ENCODE results near the gene FSTL5.
A peak's percentile ranks its signal among the peaks of the same experiment; 100 is the strongest.

FSTL5 gene

DNA sequence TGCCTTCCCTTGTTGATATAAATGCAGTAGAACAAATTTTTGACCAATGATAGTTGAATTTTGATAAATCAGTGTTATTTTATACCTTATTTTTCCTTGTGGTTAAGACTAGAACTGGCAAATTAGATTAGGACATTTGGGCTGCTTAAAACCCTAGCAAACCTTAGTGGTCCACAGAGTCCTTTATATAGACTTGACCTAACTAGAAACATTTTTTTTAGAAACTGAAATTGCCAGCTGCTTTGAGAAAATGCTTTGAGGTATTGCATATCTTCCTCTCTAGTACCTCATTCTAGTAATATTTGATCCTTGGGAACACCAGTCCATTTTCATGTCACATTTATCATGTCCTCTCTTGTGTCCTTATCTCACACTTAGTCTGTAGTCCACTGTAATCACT, 580.3 kb downstream of the FSTL5 start:
- no peak for DNase-seq (ENCODE audit: low read depth, low spot score)

DNA sequence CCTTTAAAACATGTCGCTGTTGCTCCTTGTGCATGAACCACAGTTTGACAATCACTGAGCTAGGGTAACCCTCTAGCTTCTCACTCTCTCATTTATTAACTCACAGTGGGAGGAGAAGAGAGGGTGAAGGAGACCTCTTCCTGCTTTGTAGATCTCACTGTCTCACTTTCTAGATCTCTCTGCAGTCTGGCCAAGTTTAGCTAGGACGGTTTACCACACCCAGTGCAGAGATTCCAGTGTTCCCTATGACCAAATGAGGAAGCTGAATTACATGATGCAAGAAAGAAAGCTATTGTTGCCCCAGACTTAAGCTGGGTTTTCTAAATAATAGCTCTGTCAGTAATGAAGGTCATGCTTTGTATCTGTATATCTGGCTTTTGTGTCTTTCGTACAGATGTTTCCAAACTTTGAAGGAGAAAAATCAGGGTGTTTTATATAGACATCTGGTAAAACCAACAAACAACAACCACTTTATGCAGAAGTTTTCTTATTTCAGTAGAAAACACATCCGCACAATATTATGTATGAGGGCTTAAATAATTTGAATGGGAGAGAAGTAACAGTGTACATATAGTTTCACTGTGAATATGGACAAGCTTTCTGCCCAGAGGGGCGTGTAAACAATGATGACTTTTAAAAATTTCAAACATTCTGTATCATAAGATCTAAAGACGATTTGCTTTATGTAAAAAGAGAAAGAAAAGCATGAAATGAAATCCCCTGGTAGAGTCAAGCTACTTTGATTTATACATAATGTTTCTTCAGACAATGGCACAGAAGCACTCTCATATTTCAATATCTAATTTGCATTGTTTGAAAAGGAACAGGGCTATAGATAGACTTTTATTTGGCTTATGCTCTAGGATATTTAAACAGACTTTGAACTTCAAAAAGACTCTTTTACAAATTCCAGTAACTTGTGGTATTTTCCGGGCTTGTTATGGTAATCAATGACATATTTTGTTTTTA, 582.3 kb downstream of the FSTL5 start:
- no peak for DNase-seq (ENCODE audit: low read depth, low spot score)

GRCh38 chr4:161577579-161578301, 586.1 kb downstream of the FSTL5 start:
- peak; percentile 22 for DNase-seq (ENCODE audit: low read depth, low spot score)

DNA sequence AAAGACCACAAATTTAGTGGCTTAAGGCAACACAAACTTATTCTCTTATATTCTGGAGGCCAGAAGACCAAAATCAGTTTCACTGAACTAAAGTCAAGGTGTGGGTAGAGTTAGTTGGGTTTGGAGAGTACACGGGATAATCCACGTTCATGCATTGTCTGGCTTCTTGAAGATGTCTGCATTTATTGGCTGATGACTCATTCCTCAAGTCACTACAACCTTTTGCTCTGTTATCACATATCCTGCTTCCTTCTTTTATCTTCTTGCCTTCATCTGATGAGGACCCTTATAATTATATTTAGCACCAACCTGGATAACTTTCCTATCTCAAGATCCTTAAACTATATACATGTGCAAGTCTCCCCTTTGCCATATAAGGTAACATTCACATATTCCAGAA, 590.0 kb downstream of the FSTL5 start:
- no peak for DNase-seq (ENCODE audit: low read depth, low spot score)

DNA sequence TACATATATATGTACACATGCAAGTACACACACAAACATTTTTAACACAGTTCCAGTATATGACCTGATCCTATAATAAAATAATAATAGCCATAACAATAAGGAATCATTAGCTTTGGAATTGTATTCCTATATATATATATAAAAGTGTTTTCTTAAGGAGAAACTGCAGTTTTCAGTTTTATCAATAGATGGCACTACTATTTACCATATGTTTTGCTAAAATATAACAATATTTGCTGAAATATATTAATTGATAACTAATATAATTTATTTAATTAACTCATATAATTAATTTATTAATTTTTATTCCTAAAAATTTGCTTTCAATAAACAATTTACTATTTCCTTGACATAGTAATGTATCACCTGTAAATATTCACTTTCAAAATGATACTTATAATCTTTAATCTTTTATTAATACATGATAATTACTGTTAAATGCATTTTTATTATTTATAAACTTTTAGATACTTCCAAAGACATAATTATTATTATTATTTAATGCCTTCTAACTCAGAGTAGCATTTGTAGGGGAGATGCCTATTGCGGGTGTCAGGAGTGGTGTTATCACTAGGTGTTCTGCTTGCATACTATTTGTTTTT, 599.5 kb downstream of the FSTL5 start:
- DNase-seq (ENCODE audit: low read depth, low spot score): no peak

DNA sequence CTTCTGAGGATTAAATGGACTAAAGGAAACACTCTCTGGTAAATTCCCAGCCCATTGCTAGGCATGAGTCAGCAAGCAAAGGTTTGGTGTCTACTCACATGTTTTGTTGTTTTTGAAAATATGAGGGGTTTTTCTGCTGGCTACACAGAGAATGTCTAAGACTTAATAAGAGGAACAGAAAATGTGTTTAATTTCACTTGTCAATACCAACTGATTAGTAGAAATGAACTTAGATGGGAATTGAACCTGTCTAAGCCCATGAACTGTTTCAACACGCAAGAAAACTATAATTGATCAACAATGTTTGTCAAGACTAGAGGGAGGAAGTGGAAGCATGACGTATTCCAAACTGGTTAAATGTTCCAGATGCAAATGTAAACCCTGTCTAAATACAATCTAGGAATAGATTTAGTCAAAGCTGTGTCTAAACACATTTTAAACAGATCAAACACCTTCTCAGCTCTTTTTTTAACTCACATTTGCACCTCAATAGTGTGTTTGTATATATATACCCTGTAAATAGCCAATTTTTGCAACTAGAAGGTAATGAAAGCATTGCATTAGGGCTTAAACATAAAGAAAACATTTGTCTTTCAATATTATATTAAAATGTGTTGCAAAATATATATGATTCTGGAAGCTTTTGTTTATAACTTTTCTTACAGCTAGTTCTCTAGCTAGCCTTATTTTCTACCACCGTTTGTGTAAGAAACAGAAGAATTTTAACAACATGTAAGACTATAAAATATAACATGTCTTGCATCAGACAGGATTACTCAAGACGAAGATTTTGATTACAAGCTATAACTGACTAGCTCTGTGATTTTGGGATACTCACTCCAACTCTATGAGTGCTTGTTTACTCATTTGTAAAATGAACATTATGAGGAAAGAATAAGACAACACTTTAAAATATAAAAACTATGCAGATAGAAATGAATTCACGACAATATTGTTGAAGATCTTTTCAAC, 607.8 kb downstream of the FSTL5 start:
- DNase-seq (ENCODE audit: low read depth, low spot score): peak; percentile 12

DNA sequence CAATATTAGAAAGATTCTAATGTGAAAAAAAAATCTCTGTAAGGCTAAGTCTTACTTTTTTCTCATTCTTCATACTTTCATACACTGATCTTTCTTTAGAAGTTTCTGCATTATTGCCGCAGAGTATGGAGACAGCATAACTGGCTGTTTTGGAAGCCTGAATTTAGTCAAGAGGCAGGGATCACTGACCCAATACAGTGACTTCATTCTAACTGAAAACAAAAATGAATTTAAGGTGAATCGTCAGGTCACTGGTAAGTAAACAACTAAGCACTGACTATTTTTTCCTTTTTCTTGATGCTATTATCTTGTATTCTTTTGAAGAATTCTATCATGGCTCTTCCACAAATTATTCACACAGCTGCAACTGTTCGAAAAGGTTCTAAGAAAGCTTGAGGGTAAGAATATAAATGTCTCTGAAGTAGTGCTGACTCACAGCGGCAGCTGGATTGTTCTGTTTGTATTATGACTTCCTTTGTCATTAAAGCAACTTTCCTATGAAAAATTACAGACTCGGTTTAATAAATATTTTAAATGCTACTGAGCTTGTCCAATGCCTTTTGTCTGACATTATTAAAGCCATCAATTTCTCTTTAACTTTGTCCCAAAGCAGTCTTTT, 609.3 kb downstream of the FSTL5 start:
- DNase-seq (ENCODE audit: low read depth, low spot score): peak; percentile 24

- no peak for DNase-seq (ENCODE audit: low read depth, low spot score)
Measured at GRCh38 chr4:161546902-161547301, 616.9 kb downstream of the FSTL5 start.

GRCh38 chr4:161540265-161540664, 623.5 kb downstream of the FSTL5 start:
- no peak for DNase-seq (ENCODE audit: low read depth, low spot score)

GRCh38 chr4:161538941-161539340, 624.9 kb downstream of the FSTL5 start:
- DNase-seq (ENCODE audit: low read depth, low spot score): no peak

- DNase-seq (ENCODE audit: low read depth, low spot score): no peak
Measured at GRCh38 chr4:161530710-161531109, 633.1 kb downstream of the FSTL5 start.

- no peak for DNase-seq (ENCODE audit: low read depth, low spot score)
Measured at GRCh38 chr4:161525121-161525520, 638.7 kb downstream of the FSTL5 start.

- DNase-seq (ENCODE audit: low read depth, low spot score): peak; percentile 13
Measured at GRCh38 chr4:161522031-161522430, 641.8 kb downstream of the FSTL5 start.

DNA sequence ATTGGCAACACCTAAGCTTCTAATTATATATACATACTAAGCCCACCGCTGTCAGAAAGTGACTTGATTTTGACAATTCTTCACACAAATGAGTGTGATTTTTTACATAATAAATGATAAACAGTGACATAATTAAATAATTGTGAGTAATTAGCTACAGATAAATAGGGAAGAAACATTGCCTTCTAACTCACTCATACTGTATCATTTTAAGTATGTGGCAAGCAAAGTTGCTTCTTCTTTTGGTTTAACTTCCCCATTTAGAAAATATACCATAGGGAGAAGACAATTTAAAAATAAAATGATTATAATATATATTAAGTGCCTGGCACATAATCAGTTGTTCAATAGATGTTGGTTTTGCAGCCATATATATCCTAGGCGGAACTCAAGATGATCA, 644.2 kb downstream of the FSTL5 start:
- no peak for DNase-seq (ENCODE audit: low read depth, low spot score)

DNA sequence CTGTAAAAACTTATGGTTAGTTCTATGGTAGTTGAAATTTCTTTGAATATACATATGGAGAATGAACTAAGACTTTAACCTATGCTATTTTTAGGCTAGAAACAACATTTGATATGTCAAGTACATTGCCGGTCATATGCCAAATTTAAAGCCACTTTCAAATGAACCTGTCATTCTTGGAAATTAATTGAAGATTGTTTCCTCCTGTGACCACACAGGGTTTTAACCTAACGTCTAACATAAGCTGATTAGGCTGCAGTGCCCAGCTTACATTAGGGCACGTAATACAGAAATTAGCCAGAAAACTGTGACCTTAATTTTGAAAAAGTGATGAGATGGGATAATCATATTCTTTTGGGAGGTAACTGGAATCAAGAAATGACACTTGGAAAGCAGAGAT, 645.9 kb downstream of the FSTL5 start:
- DNase-seq (ENCODE audit: low read depth, low spot score): no peak

DNA sequence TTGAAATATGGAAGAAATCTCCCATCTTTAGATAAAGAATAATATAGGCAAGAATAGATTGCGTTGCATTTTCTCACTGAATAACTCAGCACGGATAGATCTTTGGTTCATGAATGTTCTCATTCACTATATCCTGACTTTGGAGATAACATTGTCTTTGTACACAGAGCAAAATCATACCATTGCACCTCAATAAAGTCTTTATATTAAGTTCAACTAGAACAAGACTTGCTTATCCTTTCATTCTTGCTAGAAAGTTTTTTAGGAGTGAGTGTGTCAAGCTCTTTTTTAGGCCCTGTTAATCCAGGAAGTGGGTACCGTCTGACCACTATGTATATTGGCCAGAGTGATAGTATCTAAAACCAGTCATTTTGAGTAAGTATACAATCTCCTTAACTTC, 658.7 kb downstream of the FSTL5 start:
- no peak for DNase-seq (ENCODE audit: low read depth, low spot score)

- DNase-seq (ENCODE audit: low read depth, low spot score): no peak
Measured at GRCh38 chr4:161498155-161498554, 665.6 kb downstream of the FSTL5 start.

- no peak for DNase-seq (ENCODE audit: low read depth, low spot score)
Measured at GRCh38 chr4:161486461-161486860, 677.3 kb downstream of the FSTL5 start.

DNA sequence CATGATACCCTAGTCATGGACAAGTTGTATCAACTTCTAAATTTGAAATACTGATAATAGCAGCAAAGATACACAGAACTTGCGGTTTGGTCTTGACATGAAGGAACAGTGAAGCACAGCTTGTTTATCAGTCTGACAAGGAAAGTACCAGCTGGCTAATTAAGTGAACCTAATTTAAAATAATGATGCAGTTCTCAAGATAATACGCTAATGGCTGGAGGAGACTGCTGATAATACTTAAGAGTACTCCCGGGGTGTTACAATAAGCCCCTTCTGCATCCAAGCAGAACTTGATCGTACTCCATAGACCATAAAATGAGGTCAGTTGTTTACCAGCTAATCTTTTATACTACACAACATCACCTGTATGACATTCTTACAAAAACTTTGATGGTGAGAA, 697.5 kb downstream of the FSTL5 start:
- no peak for DNase-seq (ENCODE audit: low read depth, low spot score)

DNA sequence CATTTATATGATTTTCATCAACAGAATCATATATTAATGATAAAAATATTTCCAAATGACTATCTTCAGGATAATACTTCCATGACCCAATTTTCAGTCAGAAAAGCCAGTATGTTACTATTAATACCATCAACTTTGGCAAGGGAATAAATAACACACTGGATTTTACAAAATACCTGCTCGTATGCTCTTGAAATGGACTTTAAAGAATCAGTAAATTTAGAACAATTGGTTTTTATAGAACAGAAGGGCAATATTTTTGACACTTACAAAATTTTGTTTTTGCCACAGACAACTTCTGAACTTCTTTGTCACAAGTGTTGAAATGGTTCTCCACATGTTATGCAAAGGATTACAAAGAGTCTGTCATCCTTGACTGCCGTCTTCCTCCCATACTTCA, 700.4 kb downstream of the FSTL5 start:
- DNase-seq (ENCODE audit: low read depth, low spot score): no peak

DNA sequence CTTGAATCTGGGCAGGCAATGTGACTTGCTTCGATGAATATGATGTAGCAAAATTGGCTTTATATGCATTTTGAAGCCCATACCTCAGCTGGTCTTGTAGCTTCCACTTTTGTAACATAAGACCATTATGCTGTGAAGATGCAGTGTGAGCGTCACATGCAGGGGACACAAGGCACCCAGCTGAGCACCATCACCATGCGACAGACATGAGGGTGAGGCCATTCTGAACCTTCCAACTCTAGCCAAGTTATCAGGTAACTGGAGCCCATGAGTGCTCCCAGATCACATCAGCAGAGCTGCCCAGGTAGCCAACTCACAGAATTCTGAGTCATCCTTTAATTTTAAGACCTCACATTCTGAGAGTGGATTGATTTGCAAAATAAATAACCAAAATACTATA, 705.9 kb downstream of the FSTL5 start:
- no peak for DNase-seq (ENCODE audit: low read depth, low spot score)
